Right ventricle myocardium superior (tissue), 1 donor: ENCODE measurements around the gene ADAMTS14. TPM values are rescaled to one million over a fixed set of nuclear protein-coding genes. Genes with fewer than 3 reads are reported as not detected.
"Not testable (repeated sequence)": the region's sequence is repeated elsewhere in the genome, so short reads cannot be mapped to it uniquely, and the experiment has no call there.

Experiments
- ATAC-seq: fragments of 200-7000 bp; cut with Tn5 transposase; one replicate; pipeline ENCODE4 v1.9.1; 2020; ENCODE audit warnings: mild to moderate bottlenecking; ENCODE audit not compliant: poor library complexity
- DNase-seq: peaks from one replicate; pipeline ENCODE4 v3.0.0-alpha.2; 2020
- intact Hi-C: fragments of 100-400 bp; cut with DNase I; formaldehyde crosslinking; loops from one replicate; pipeline ENCODE4 v1.11.2; 2022
- total RNA-seq: library from RNA; stranded (reverse); fragmentation: NEBNext Ultra II Directional; extraction: Animal tissue kit (Norgen Biotek cat#: 25700); gene quantifications from one replicate; pipeline ENCODE4 v1.2.1, GENCODE V29; 2021
- donor health status: DM: no; HTN: yes; CAD: no; lungs with severe emphysema.

The ADAMTS14 gene
- total RNA-seq, 1 donor from 2014 or later: 0.16 TPM

DNA sequence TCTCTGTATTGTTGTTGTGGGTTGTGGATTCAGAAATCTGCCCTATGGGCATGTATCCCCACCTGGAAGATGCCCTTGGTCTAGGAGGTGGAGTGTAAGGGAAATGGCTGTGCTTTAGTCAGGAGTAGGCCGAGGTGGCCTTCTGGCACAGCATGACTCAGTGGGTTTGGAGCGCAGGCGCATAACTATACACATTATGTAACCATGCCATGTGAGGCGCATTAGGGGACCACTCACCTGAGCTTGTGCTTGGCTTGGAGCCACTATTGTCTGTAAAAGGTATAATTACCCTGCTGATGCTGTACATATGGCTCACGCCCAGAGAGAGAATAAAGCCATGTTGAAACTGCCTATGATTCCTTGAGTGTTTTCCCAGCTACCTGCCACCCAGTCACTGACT, 20.6 kb upstream of the ADAMTS14 start:
- DNase-seq (no peak), ATAC-seq (no peak)
- intact Hi-C loops: no loop called here

- DNase-seq (peak; percentile 79), ATAC-seq (peak; percentile 94)
- intact Hi-C loops: no loop called here
Measured at GRCh38 chr10:70652761-70653657, 19.3 kb upstream of the ADAMTS14 start.

DNA sequence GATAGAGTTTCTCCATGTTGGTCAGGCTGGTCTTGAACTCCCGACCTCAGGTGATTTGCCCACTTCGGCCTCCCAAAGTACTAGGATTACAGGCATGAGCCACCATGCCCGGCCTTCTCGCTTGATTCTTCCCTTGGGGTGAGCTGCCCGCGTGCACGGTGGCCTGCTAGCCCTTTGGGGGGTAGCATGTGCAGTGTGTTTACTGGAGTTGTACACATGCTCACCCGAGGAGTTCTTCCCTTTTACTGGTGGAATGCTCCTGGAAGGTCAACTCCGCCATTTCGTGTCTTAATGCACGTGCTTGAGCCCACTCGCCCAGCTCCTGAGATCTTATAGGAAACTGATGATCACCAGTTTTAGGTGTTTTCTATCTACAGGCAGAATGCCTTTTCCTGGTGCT, 17.0 kb upstream of the ADAMTS14 start:
- DNase-seq (no peak), ATAC-seq (no peak)
- intact Hi-C loops: no loop called here

- intact Hi-C loops: no loop called here
- peak; percentile 47 for ATAC-seq
- no peak for DNase-seq
Measured at GRCh38 chr10:70656489-70656888, 15.8 kb upstream of the ADAMTS14 start.

DNA sequence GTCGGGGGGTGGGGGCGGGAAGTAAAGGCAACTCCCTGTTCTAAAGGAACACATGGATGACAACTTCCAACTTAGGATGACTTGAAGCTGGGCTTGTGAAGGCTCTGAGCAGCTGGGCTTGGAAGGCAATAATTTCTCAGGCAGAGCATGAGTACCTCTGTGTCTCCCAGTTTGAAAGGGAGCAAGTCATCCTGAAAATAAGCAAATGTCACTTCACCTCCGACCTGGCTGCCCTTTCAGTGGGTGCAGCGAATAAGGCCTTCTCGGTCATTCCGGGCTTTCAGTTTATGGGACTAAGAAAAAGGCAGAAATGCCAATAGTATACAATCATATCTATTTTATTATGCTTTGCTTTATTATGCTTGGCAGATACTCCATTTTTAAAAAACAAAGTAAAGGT, 15.3 kb upstream of the ADAMTS14 start:
- intact Hi-C loops: no loop called here
- no peak for ATAC-seq

GRCh38 chr10:70658582-70659136, 13.6 kb upstream of the ADAMTS14 start:
- ATAC-seq (no peak), DNase-seq (no peak)
- intact Hi-C loops: no loop called here

More for the DNA sequence above, 15.3 kb upstream of the ADAMTS14 start:
- no peak for DNase-seq

DNA sequence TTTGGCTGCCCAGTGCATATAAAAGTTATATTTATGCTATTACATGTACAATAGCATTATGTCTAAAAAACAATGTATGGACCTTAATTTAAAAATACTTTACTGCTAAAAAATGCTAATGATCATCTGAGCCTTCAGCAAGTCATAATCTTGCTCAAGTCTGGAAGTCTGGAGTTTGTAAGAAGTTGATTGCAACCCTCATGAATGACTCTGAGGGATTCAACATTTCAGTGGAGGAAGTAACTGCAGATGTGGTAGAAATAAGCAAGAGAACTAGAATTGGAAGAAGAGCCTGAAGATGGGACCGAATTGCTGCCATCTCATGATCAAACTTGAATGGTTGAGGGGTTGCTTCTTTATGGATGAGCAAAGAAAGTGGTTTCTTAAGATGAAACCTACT, 13.0 kb upstream of the ADAMTS14 start:
- DNase-seq (no peak), ATAC-seq (no peak)
- intact Hi-C loops: no loop called here

GRCh38 chr10:70660722-70661121, 11.6 kb upstream of the ADAMTS14 start:
- no peak for ATAC-seq
- no peak for DNase-seq
- intact Hi-C loops: no loop called here

- no peak for ATAC-seq
- no peak for DNase-seq
- intact Hi-C loops: no loop called here
Measured at GRCh38 chr10:70661623-70662361, 10.5 kb upstream of the ADAMTS14 start.

GRCh38 chr10:70662362-70663220, 9.7 kb upstream of the ADAMTS14 start:
- DNase-seq (no peak), ATAC-seq (no peak)
- intact Hi-C loops: no loop called here

DNA sequence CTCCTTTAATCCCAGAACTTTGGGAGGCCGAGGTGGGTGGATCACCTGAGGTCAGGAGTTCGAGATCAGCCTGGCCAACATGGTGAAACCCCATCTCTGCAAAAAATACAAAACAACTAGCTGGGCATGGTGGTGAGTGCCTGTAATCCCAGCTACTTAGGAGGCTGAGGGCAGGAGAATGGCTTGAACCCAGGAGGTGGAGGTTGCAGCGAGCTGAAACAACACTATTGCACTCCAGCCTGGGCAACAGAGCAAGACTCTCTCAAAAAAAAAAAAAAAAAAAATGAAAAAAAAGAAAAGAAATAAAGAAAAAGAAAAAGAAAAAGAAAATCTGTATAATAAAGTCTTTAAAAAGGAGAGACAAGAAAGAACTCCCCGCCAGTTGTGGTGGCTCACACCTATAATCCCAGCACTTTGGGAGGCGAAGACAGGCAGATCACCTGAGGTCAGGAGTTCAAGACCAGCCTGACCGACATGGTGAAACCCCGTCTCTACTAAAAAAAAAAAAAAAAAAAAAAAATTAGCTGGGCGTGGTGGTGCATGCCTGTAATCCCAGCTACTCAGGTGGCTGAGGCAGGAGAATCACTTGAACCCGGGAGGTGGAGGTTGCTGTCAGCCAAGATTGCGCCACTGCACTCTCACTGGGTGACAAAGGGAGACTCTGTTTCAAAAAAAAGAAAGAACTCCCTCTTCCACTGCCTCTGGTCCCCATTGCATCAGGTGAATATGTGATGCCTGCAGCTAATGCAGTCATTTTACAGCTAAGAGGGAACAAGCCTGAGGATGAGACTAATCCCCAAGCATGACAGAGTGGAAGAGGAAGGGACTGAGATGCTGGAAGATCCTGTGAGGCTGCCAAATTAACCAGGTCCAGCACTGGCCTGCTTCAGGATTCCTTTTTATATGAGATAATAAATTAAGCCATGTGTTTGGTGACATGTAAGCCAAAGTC, 8.6 kb upstream of the ADAMTS14 start:
- DNase-seq, intact Hi-C loops, ATAC-seq: not testable (repeated sequence)

- intact Hi-C loops: no loop called here
- ATAC-seq (peak; percentile 38), DNase-seq (no peak)
Measured at GRCh38 chr10:70664702-70665195, 7.6 kb upstream of the ADAMTS14 start.

GRCh38 chr10:70666960-70667798, 5.1 kb upstream of the ADAMTS14 start:
- no peak for ATAC-seq
- intact Hi-C loops: no loop called here
- DNase-seq: no peak

GRCh38 chr10:70667818-70668217, 4.5 kb upstream of the ADAMTS14 start:
- DNase-seq, intact Hi-C loops: not testable (repeated sequence)

GRCh38 chr10:70668454-70668970, 3.8 kb upstream of the ADAMTS14 start:
- ATAC-seq (no peak), DNase-seq (no peak)
- intact Hi-C loops: no loop called here

More at GRCh38 chr10:70667818-70668217, 4.5 kb upstream of the ADAMTS14 start:
- ATAC-seq: not testable (repeated sequence)

- no peak for DNase-seq
- intact Hi-C loops: no loop called here
Measured at GRCh38 chr10:70669015-70669414, 3.3 kb upstream of the ADAMTS14 start.

More at GRCh38 chr10:70669015-70669414, 3.3 kb upstream of the ADAMTS14 start:
- no peak for ATAC-seq
